MCF 10A (cell line): ENCODE data around the gene OLIG2. TPM values are rescaled to one million over a fixed set of nuclear protein-coding genes. Genes with fewer than 3 reads are reported as not detected.
A peak's percentile ranks its signal among the peaks of the same experiment; 100 is the strongest.

ENCODE experiments used
- BruUV-seq: library from RNA; stranded (reverse); fragments of 400-500 nt; replicated peaks from 2 replicates; lab custom pipeline; 2021; lab: Mats Ljungman, UMichigan
- CTCF ChIA-PET: fragments of 300-600 bp; sonication (Branson Sonifier 250); formaldehyde crosslinking; extraction: SDS; loops from one replicate; lab custom pipeline; 2021; ENCODE audit warnings: antibody characterized with exemption, inconsistent platforms; lab: Yijun Ruan, JAX
- POLR2A ChIA-PET: fragments of 300-600, 350-650 bp; sonication (Branson Sonifier 250); formaldehyde crosslinking; extraction: SDS; loops from one replicate; lab custom pipeline; 2020; ENCODE audit warnings: antibody characterized with exemption, inconsistent platforms; lab: Yijun Ruan, JAX
- DNase-seq: peaks from one replicate; pipeline ENCODE4 v3.0.0-alpha.2; 2018; ENCODE audit not compliant: unreplicated experiment
- H3K27ac Mint-ChIP-seq: one replicate; pipeline ENCODE4 v1.8.0; 2022; ENCODE audit warnings: mild to moderate bottlenecking, low read depth, mixed read lengths; ENCODE audit not compliant: unreplicated experiment
- H3K27me3 Mint-ChIP-seq: one replicate; pipeline ENCODE4 v1.8.0; 2022; ENCODE audit warnings: mixed read lengths; ENCODE audit not compliant: insufficient read depth, unreplicated experiment
- H3K36me3 Mint-ChIP-seq: one replicate; pipeline ENCODE4 v1.8.0; 2022; ENCODE audit warnings: mild to moderate bottlenecking, moderate library complexity, mixed read lengths; ENCODE audit not compliant: insufficient read depth, unreplicated experiment
- H3K4me1 Mint-ChIP-seq: one replicate; pipeline ENCODE4 v1.8.0; 2022; ENCODE audit warnings: mixed read lengths; ENCODE audit not compliant: insufficient read depth, unreplicated experiment
- H3K4me3 Mint-ChIP-seq: one replicate; pipeline ENCODE4 v1.8.0; 2022; ENCODE audit warnings: mild to moderate bottlenecking, moderate library complexity, mixed read lengths; ENCODE audit not compliant: unreplicated experiment
- H3K9me3 Mint-ChIP-seq: one replicate; pipeline ENCODE4 v1.8.0; 2022; ENCODE audit warnings: mixed read lengths; ENCODE audit not compliant: unreplicated experiment
- intact Hi-C: fragments of 100-400 bp; cut with micrococcal nuclease; formaldehyde crosslinking; loops from 2 replicates; pipeline ENCODE4 v1.14.1; 2022
- total RNA-seq: library from RNA; stranded (reverse); gene quantifications from 2 replicates; pipeline ENCODE4 v1.2.3, GENCODE V29; 2022
- TF ChIP-seq, protein P1 (sequence below): fragments of 200-600 bp; IDR thresholded peaks from one replicate; pipeline ENCODE4 v1.8.0; 2022; ENCODE audit warnings: antibody characterized with exemption, mild to moderate bottlenecking; ENCODE audit not compliant: unreplicated experiment

OLIG2 gene
- total RNA-seq, 1 experiment from 2014 or later = not detected

DNA sequence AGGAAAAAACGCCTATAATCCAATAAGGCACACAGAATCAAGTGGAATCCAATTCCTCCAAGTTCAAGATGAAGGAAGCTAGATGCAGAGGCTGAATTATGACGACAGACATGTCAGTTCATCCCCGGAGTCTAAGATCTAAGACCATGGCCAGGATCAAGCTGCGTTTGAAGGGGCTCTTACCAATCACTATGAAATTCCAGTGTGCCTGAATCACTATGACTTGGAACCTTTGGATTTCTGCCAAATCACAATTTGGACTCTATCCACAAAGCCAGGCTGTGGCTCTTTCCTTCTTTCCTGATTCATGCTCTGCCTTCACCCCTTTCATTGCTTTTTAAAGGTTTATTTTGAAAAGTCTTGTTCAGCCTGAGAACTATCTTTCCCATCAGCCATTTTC lies 17.1 kb downstream of the OLIG2 start:
- TF ChIP-seq, protein P1, sequence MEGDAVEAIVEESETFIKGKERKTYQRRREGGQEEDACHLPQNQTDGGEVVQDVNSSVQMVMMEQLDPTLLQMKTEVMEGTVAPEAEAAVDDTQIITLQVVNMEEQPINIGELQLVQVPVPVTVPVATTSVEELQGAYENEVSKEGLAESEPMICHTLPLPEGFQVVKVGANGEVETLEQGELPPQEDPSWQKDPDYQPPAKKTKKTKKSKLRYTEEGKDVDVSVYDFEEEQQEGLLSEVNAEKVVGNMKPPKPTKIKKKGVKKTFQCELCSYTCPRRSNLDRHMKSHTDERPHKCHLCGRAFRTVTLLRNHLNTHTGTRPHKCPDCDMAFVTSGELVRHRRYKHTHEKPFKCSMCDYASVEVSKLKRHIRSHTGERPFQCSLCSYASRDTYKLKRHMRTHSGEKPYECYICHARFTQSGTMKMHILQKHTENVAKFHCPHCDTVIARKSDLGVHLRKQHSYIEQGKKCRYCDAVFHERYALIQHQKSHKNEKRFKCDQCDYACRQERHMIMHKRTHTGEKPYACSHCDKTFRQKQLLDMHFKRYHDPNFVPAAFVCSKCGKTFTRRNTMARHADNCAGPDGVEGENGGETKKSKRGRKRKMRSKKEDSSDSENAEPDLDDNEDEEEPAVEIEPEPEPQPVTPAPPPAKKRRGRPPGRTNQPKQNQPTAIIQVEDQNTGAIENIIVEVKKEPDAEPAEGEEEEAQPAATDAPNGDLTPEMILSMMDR = no peak
- Mint-ChIP-seq H3K4me3 (no peak overlapping the region), H3K27me3 (peaks cover 37% of the 10 kb centered on the region), H3K36me3 (no peaks in the 10 kb centered on the region), H3K9me3 (no peaks in the 10 kb centered on the region), H3K27ac (no peak overlapping the region), H3K4me1 (peaks cover 13% of the 10 kb centered on the region)
- POLR2A ChIA-PET = interaction anchor here (1.7 kb wide), 1 partner anchor 16 kb away, joined by 6 read pairs; no protein-coding TSS in a partner anchor
- no TSS peak for BruUV-seq
- CTCF ChIA-PET = interaction anchor here (1.4 kb wide), 1 partner anchor 84 kb away, joined by 3 read pairs; no protein-coding TSS in a partner anchor
- intact Hi-C loops = no loop called here
- DNase-seq = peak; percentile 91

DNA sequence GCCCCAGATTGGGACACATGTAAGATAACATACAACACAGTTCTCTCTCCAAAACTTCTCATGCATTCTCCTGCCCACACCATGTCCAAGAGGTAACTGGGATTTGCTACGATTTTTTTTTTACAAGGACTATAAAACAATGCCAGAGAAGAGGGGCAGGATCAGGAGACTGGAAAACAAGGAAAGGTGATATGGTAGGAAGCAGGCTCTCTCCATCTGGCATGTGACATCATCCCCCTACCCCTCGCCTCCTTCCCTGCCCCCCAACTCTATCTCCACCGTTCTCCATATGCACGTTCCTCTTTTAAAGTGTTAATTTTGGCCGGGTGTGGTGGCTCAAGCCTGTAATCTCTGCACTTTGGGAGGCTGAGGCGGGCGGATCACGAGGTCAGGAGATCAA lies 20.7 kb downstream of the OLIG2 start:
- ChIA-PET CTCF (no interaction called here), POLR2A (interaction anchor here (1.1 kb wide), 1 partner anchor 45 kb away, joined by 3 read pairs; no protein-coding TSS in a partner anchor)
- peaks cover 48% of the 10 kb centered on the region for H3K27me3 Mint-ChIP-seq
- no peak overlapping the region for H3K27ac Mint-ChIP-seq
- DNase-seq = no peak
- H3K4me1 Mint-ChIP-seq = peaks cover 13% of the 10 kb centered on the region
- no peak overlapping the region for H3K4me3 Mint-ChIP-seq
- TF ChIP-seq, protein P1 = no peak
- no peaks in the 10 kb centered on the region for H3K36me3 Mint-ChIP-seq
- intact Hi-C loops = no loop called here
- H3K9me3 Mint-ChIP-seq = no peaks in the 10 kb centered on the region
- no TSS peak for BruUV-seq

DNA sequence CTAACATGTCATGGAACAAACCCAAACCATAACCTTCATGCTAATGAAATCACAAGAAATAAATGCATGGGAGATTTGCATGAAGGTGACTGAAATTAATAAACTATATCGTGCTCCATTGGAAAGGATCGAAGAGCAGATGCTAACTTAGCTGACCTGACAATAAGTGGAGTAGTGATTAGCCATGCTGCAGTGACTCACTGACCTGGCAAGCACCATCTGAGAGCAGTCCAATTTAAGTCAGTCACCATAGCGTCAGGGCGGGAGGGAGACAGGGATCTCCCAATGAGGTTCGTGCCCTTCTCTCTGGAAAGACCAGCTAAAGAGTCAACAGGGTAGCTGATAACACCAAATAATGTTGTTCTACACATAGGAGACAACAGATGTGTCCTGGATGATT lies 21.5 kb downstream of the OLIG2 start:
- H3K4me1 Mint-ChIP-seq = peaks cover 13% of the 10 kb centered on the region
- ChIA-PET CTCF (interaction anchor here (0.8 kb wide), 1 partner anchor 276 kb away, joined by 3 read pairs; the partner anchor contains the start of gene PAXBP1), POLR2A (interaction anchor here (0.7 to 1.3 kb wide), 2 partner anchors 12 to 40 kb away, joined by 3 to 5 read pairs; no protein-coding TSS in a partner anchor)
- no peak overlapping the region for H3K27ac Mint-ChIP-seq
- no TSS peak for BruUV-seq
- DNase-seq = peak; percentile 77
- H3K27me3 Mint-ChIP-seq = peaks cover 48% of the 10 kb centered on the region
- TF ChIP-seq, protein P1 = no peak
- no peaks in the 10 kb centered on the region for H3K9me3 Mint-ChIP-seq
- H3K36me3 Mint-ChIP-seq = no peaks in the 10 kb centered on the region
- intact Hi-C loops = no loop called here
- H3K4me3 Mint-ChIP-seq = no peak overlapping the region

DNA sequence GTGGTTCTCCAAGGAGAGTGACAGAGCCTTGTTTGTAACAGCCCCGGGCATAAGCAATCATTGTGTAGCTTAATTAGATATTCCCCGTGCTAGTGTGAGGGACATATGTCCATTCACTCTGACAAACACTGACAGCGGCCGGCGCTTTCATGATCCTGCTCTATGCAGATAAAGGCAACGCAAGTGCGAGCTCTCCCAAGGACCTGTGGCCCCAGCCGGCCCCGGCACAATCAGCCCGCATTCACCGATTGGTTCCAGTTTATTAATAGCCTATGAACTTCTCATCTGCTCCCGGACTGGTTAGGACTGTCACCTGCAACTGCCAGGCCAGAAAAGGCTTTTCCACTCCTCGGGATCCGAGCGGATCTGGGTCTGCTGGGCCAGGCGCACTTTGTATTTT lies 26.2 kb downstream of the OLIG2 start:
- H3K9me3 Mint-ChIP-seq = no peaks in the 10 kb centered on the region
- no peak overlapping the region for H3K27ac Mint-ChIP-seq
- ChIA-PET POLR2A (no interaction called here), CTCF (no interaction called here)
- no TSS peak for BruUV-seq
- no peak overlapping the region for H3K4me3 Mint-ChIP-seq
- H3K27me3 Mint-ChIP-seq = peaks cover 33% of the 10 kb centered on the region
- H3K36me3 Mint-ChIP-seq = no peaks in the 10 kb centered on the region
- peaks cover 5% of the 10 kb centered on the region for H3K4me1 Mint-ChIP-seq
- no peak for DNase-seq
- intact Hi-C loops = no loop called here
- TF ChIP-seq, protein P1 = no peak
